Astrocyte of the cerebellum (primary cell): ENCODE results near the gene TMEM234.

Experiments
- DNase-seq: peaks from one replicate; pipeline ENCODE4 v3.0.0-alpha.2; 2011; ENCODE audit warnings: low read depth
- H3K4me3 ChIP-seq: 2 replicates; pipeline ENCODE4 v1.5.1; 2011; ENCODE audit warnings: mild to moderate bottlenecking, low read depth, low read length, moderate library complexity
- CTCF ChIP-seq: IDR thresholded peaks from 2 replicates; pipeline ENCODE4 v1.5.1; 2012; ENCODE audit warnings: low read length, low read depth, moderate library complexity, mild to moderate bottlenecking; ENCODE audit errors: missing control alignments
- in situ Hi-C: cut with HindIII; loops from 2 replicates; pipeline ENCODE4 v1.10.0; 2017; ENCODE audit warnings: low sequenced_read_pairs

TMEM234 gene

DNA sequence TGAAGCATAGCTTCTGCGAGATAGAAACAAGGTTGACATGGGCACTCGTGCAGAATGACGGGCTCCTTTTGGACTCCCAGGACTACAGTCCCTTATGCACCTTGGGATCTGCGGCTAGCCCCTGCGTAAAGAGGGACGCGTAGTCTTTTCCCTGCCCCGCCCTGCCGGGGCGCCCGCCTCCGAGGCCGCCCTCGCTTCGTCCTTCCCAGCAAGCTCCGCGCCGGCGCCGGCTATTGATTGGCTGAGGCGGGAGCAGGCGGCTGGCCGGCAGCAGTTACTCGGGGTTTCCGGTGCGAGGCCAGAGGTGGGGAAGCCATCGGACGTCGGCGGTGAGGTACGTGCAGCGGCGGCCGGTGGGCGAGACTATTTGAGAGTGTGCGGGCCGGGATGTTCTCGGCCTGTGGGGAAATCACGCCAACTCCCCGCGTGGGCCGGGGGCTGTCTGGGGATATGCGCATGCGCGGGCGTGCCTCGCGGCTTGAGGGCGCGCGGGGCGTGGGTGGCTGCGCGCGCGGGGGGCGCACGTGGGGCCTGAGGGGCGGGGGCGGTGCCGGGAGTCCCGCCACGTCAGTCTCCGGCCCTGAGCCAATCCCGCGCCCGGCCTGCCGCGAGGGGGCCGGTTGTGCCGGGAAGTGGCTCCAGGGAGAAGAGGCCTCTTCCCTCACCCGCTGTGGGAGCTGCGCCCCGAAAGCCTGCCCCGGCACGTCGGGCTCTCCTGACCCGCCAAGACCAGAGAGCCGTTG is 42.5 kb downstream of the TMEM234 start, which contains the start of gene TXLNA:
TXLNA (plus strand) TSS at position 233 of the 743 bp plus-strand sequence. CDS start 671 bp downstream, outside the sequence.
- TF ChIP-seq CTCF = no peak
- peak within 1 kb of the TSS; percentile 68 for H3K4me3 ChIP-seq
- peak; percentile 43 for DNase-seq
- in situ Hi-C loops = no loop called here

- DNase-seq = no peak
- in situ Hi-C loops = no loop called here
- H3K4me3 ChIP-seq = peak overlapping the region; percentile 68
- TF ChIP-seq CTCF = no peak
These were observed 43.0 kb downstream of the TMEM234 start for GRCh38 chr1:32179193-32179442.

DNA sequence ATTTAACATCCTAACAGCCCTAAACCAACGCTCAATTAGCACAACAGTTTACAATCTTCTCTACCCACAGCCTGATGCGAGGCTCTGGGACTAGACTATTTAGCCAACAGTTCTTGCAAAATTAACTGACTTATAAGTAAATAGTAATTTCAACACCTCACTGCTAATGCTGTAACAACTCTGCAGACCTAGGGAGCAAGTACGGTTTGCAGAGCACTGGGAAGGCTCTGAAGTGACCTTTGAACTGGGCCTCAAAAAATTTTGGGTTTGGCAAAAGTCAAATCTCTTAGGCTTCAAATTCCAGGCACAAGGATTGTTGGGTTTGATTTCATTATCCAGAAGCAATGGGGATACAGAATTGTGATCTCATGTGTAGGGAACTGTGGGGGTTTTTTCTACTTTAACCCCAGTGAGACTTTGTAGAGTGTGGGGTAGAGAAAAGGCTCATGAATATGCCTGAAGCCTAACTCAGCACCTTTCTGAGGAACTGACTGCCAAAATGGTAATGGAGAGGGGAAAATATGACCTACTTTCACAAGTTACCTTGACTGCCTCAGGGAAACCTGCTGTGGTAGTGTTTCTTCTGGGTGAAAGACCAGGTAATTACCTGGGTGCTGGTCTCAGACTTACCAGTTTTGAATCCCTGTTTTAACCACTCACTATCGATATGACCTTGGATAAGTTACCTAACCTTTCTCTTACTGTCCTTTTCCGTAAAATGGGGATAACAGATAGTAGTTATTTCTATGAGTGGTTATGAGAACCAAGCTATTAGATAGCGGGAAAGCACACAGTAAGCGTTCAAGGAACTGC is 43.6 kb downstream of the TMEM234 start:
- no peak for DNase-seq
- in situ Hi-C loops = no loop called here
- no peak overlapping the region for H3K4me3 ChIP-seq
- TF ChIP-seq CTCF = no peak

- no peak for TF ChIP-seq CTCF
- in situ Hi-C loops = no loop called here
- H3K4me3 ChIP-seq = no peak overlapping the region
- no peak for DNase-seq
These were observed 49.4 kb downstream of the TMEM234 start for GRCh38 chr1:32172621-32173245.

GRCh38 chr1:32170991-32171390 is 51.2 kb downstream of the TMEM234 start:
- no peak for DNase-seq
- TF ChIP-seq CTCF = no peak
- H3K4me3 ChIP-seq = no peak overlapping the region
- in situ Hi-C loops = no loop called here
